A172 (cell line): ENCODE results near the gene RAB9A. TPM values are rescaled to one million over a fixed set of nuclear protein-coding genes. Genes with fewer than 3 reads are reported as not detected.
"Not testable (repeated sequence)": the region's sequence is repeated elsewhere in the genome, so short reads cannot be mapped to it uniquely, and the experiment has no call there.

ENCODE experiments used
- DNase-seq: peaks from one replicate; pipeline ENCODE4 v3.0.0-alpha.2; 2015; ENCODE audit warnings: low spot score
- total RNA-seq: library from RNA; depleted of rRNA; stranded (reverse); fragments of >200 nt; shearing (Covaris generic); gene quantifications from 2 replicates; pipeline ENCODE4 v1.2.3, GENCODE V29; 2014

RAB9A gene
- total RNA-seq, 1 experiment from 2014 or later = 61.3 TPM

DNA sequence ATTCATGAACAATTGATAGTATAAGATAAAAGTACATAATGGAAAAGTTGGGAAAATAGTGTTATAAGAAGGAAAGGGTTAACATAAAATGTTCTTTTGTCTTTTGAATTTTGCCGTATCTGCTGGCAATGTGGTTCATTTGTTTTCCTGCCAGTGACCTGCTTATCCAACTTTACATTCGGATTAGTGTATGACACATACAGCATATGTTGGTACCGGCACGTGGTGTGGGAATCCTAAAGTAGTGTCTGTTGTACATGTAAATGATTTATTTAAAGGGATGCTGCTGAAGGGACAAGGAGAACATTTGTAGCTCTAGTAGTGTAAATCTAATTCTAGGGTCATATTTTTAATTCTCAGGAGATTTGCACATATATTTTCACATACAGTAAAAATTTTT lies 11.5 kb downstream of the RAB9A start:
- no peak for DNase-seq

DNA sequence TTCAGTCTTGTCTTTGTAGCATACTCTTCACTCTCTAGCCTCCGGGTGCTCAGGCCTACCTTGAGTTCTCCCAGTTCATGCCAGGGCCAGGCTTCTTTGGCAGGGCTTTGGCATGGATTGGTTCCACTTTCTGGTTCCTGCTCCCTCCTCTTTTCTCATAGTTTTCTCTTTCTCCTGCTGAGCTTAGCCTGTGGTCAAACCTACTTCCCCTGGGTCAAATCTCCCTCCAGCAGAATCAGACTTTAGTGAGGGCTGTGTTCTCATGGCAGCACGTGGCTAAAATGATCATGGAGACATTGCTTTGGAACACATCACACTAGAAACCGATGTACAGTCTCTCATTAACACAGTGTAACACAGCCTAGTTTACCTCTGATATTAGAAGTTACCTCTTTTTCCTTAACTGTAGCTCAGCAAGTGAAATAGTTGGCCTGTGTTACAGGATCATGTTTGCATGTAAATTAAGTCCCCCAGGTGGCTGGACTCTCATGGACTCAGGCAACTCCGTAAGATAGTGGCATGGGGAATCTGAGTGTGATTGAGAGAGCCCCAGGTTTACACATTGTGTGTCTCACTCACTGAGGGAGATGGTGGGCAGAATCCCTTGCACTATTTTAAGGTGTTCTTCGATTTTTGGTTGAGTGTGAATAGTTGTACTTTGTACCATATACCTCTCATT lies 13.3 kb downstream of the RAB9A start:
- no peak for DNase-seq

- DNase-seq = no peak
Observed at GRCh38 chrX:13703135-13703534, 14.2 kb downstream of the RAB9A start.

DNA sequence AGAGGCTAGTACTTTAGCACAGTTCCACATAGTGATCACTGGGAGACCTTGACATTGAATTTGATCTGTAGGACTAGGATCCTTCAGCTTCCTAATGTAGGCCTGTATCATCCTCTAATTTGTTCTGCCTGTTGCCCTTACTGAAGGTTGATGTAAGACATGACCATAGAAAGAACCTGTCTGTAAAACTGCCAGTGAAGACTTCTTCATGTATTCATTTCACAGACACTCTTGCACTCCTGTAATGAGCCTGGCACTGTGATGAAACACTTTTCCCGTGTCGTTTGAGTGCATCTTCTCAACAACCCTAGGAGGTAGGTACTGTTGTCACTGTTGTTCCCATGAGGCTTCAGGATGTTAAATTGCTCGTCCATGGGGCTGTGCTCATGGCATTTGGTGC lies 14.7 kb downstream of the RAB9A start:
- DNase-seq = no peak

GRCh38 chrX:13711141-13711540 lies 22.2 kb downstream of the RAB9A start:
- no peak for DNase-seq

GRCh38 chrX:13716455-13716854 lies 27.5 kb downstream of the RAB9A start:
- no peak for DNase-seq

GRCh38 chrX:13716905-13717304 lies 28.0 kb downstream of the RAB9A start:
- DNase-seq = no peak

- peak; percentile 11 for DNase-seq
Observed at GRCh38 chrX:13717700-13718472, 29.0 kb downstream of the RAB9A start.

DNA sequence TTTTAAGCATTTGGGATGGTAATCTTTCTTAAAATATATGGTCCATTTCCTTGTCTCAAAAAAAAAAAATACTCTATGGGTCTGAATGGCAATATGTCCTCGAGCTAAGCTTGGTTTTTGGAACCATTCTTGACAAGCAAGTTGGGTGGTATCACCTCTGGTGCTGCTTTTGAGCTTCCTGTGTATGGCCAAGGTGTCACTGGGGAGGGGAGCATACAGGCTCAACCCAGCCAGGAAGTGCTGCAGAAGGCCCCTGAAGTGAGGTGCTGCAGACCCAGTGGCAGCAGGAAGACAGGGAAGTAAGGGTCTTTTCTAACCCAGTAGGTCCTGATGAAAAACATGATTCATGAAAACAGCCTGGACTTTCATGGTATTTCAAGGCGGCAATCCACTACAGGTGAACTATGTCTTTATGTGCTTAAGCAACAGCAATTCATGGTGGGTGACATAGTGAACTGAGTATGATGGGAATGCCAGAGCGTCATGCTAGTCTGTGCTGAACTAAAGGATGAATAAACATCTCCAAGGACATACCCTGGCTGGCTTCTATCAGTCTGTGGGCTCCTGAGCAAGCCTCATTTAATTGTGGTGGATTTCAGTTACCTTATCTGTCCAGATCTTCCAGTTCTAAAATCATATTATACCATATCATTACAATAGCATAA lies 30.4 kb downstream of the RAB9A start:
- no peak for DNase-seq

GRCh38 chrX:13721371-13721770 lies 32.4 kb downstream of the RAB9A start:
- DNase-seq = no peak

DNA sequence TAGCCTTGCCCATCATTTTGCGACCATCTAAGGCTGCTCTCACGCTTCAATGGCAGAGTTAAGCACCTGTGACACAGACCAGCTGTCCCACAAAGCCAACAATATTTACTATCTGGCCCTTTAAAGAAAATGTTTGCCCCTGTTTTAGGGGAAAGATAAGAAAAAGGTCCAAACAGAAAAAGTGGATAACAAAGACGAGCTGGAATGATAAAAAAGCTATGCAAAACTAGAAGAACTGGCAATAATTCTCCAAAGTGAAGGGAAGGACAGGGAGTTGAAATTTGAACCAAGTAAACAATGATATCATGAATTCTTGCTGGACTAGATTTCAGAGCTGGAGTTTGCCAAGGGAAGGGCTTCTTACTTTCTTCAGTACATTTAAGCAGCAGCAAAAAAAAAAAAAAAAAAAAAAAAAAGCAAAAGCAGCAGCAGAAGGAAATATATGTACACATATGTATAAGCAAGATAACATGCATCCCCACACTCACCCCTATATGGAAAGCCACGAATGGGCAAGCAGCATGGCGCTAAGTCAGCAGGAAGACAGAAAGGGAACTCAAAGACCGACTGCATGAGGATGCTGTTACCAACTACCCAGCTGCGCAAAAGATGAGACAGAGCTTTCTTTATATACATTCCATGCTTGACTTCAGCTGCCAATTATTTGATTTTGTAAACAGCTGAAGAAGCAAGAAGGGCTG lies 33.0 kb downstream of the RAB9A start:
- no peak for DNase-seq

GRCh38 chrX:13724878-13725277 lies 36.0 kb downstream of the RAB9A start:
- DNase-seq = not testable (repeated sequence)

GRCh38 chrX:13726583-13726982 lies 37.7 kb downstream of the RAB9A start:
- DNase-seq = not testable (repeated sequence)

DNA sequence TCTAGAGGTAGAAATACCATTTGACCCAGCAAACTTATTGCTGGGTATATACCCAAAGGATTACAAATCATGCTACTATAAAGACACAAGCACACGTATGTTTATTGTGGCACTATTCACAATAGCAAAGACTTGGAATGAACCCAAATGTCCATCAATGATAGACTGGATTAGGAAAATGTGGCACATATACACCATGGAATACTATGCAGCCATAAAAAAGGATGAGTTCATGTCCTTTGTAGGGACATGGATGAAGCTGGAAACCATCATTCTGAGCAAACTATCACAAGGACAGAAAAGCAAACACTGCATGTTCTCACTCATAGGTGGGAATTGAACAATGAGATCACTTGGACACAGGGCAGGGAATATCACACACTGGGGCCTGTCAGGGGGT lies 41.6 kb downstream of the RAB9A start:
- DNase-seq = not testable (repeated sequence)

- DNase-seq = no peak
Observed at GRCh38 chrX:13732246-13733067, 43.5 kb downstream of the RAB9A start.

DNA sequence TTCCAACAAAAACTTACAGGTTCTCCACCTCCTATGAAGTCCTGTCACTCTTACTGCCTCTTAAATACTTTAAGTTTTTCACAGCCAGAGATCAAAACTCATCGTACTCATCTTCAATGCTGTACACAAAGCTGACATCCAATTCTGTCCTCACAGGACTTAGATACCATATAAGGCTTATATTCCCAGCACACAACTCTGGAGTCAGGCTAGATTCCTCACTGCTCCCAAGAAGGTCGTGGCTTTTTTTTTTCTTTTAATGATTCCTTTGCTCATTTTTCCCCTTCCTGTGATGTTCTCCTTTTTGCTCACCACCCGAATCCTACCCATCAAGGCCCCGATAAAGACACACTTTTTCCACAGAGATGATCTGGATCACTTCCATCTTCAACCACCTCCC lies 44.6 kb downstream of the RAB9A start:
- no peak for DNase-seq

DNA sequence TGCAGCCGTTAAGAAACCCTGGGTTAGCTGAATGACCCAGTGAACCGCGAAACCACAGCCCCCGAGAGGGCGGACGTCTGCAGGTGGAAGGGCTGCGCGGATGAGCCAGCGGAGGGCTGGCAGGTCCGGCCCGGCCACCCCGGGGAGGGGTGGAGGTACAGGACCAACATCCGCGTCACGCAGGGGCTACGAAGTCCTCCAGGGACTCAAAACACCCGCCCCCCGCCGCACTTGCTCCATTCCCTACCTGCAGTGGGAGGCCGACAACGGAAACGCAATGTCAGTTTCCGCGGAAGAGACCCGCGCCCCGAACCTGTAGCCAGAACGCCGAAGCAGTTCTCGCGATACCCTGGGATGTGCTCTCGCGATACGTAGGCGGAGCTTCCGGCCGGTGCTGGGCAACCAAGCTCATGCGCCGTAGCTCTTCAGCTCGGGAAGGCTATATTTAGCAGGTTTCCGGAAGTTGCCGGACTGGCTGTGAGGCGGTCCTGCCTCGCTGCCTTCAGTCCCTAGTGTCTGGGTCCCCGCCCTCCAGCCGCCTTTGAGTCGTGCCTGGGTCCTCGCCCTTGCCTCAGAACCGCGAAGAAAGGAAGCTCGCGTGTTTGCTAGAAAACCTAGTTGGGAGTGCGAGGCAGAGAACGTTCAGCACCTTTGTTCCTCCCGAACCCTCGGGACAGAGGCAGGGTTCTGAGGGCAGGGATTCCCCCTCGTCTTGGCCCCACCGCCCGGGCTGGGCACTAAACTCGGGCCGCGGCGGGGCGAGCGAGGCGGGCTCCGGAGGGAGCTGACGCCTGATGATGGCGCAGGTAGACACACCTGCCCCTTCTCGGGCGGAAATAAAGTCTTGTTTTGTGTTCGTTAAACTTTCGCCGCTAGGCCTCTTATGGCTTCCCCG lies 45.6 kb downstream of the RAB9A start, which contains the start of the genes OFD1 and TRAPPC2:
Gene OFD1 (plus strand): TSS at position 471 of the 895 bp plus-strand sequence. CDS start 324 bp downstream, at position 795.
Gene TRAPPC2 (minus strand): TSS at position 343 of the 895 bp plus-strand sequence. CDS start 14,657 bp downstream, outside the sequence.
- peak; percentile 95 for DNase-seq

- no peak for DNase-seq
Observed at GRCh38 chrX:13741695-13742094, 52.8 kb downstream of the RAB9A start.

GRCh38 chrX:13742397-13743176 lies 53.7 kb downstream of the RAB9A start:
- DNase-seq = no peak
